Measurements from ENCODE around the gene PPP4C.
"Not testable (repeated sequence)": the region's sequence is repeated elsewhere in the genome, so short reads cannot be mapped to it uniquely, and the experiment has no call there.

The PPP4C gene

GRCh38 chr16:30096862-30097563 lies 21.2 kb downstream of the PPP4C start:
- no peak for DNase-seq (ENCODE audit: low read depth)

- no peak for DNase-seq (ENCODE audit: low read depth)
Observed at GRCh38 chr16:30104090-30104489, 28.3 kb downstream of the PPP4C start.

DNA sequence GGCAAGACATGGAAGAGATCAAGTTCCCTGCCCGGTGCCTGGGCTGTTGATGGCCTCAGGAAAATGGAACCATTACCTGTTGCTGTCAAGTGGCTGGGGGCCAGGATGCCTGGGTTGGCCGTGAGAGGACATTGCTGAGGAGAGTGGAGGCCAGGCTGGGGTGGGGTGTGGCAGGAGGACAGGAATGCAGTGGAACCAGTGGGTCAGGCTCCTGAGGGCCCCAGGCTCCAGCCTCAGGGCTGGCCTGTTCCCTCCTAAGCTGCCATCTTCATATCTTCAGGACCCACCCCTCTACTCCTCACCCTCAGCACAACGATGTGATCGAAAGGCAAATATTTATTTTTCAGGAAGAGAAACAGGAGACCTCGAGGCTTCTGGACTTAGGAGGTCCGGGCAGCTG lies 28.7 kb downstream of the PPP4C start:
- no peak for DNase-seq (ENCODE audit: low read depth)

DNA sequence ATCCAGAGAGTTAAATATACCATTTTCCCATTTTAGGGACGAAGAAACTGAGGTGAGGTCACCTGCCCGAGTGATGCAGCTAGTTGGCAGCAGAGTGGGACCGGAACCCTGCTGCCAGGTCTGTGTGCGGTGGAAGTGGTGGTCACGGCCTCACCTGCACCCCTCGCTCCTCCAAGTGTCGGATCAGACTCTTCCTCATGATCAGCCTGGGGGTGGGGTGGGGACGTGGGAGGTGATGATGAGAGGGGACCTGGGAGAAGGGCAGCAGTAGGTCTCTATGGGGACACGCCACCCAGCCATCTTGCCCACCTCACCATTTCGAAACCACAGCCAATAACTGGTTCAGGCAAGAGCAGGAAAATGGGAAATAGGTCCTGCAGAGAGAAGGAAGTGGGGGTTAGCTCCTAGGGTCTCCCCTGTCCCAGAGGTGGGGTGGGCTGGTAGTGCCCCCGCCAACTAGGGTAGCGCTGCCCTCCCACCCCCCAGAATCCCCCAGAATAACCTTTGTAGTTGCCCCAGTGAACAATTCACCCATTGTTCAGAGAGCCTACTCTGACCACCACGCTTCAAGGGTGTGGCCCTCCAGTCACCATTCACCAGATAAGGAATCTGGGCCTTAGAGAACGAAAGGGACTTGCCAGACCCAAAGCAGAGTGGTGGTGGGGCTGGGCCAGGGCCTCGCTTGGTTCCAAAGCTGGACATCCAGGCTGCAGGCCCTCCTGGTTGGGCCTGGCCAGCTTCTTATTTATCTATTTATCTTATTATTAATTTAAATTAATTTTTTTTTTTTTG lies 32.5 kb downstream of the PPP4C start:
- no peak for DNase-seq (ENCODE audit: low read depth)

DNA sequence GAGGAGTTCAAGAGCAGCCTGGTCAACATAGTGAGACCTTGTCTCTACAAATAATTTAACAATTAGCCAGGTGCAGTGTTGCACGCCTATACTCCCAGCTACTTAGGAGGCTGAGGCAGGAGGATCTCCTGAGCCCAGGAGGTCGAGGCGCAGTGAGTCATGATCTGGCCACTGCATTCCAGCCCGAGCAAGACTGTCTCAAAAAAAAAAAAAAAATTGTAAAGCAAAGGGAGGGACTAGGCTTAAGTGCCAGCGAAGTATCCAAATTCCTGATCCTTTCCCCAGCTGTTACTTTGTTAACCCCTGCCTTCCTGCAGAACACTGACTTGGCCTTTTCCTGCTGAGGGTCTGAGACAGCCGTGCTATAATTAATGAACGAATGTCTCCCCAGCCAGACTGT lies 34.9 kb downstream of the PPP4C start:
- no peak for DNase-seq (ENCODE audit: low read depth)

GRCh38 chr16:30112197-30113030 lies 36.6 kb downstream of the PPP4C start:
- peak; percentile 43 for DNase-seq (ENCODE audit: low read depth)

- DNase-seq (ENCODE audit: low read depth) = no peak
Observed at GRCh38 chr16:30113031-30113710, 37.4 kb downstream of the PPP4C start, which contains the start of gene GDPD3. GDPD3 (minus strand) TSS chr16:30113537; CDS start chr16:30113478, 59 bp downstream.

DNA sequence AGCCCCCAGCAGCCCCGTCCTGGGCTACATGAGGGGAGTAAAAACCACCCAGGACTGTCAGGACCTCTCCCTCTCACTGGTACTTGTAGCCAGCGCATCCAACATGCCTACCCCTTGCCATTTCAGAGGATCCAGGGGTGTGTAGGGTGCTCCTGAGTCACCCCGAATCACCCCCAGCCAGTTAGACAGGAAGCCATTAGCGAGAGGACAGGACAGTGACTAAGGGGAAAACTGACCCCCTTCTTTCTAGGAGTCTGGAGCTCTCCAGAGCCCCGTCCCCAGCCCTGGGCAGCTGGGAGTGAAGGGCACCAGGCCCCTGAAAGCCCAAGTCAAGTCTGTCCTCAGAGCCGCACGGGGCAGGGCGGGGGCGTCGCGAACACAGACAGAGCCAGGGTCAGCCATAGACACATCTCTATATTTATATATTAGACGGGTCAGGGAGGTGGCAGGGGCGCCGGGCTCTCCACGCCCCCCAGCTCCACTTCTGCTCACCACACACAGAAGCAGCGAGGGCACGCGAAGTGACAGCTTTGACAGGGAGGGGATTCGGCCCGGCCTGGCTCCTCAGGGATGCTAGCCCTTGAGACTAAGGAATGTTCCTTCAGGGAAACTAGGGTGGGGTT lies 38.0 kb downstream of the PPP4C start:
- DNase-seq (ENCODE audit: low read depth) = no peak

GRCh38 chr16:30114411-30114810 lies 38.6 kb downstream of the PPP4C start:
- no peak for DNase-seq (ENCODE audit: low read depth)

DNA sequence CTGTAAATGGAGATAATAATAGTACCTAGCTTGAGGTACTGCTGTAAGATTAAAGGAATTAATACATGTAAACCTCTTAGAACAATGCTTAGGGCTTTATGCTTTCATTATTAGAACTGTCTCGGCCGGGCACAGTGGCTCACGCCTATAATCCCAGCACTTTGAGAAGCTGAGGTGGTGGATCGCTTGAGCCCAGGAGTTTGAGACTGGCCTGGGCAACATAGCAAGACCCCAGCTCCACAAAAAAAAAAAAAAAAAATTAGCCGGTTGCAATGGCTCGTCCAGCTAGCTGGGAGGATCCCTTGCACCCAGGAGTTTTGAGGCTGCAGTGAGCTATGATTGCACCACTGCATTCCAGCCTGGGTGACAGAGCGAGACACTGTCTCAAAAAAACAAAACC lies 39.0 kb downstream of the PPP4C start:
- DNase-seq (ENCODE audit: low read depth) = not testable (repeated sequence)

DNA sequence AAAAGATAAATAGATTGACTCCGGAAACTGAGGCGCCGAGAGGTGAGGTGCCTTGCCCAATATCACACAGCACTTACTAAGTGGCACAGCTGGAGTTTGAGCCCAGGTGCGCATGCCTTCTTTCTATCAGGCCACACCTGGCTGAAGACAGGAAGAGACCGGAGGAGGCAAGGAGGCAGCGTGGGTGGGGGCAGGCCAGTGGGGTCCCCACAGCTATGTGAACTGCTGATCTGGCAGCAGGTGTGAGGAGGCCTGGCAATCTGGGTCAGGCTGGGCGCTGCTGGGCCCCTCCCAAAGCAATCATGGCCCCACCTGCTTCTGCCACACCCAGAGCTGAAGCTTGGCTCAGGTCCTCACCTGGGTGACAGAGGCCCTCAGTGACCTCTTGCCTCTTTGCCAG lies 39.4 kb downstream of the PPP4C start:
- DNase-seq (ENCODE audit: low read depth) = no peak

- no peak for DNase-seq (ENCODE audit: low read depth)
Observed at GRCh38 chr16:30116291-30117207, 40.8 kb downstream of the PPP4C start.

GRCh38 chr16:30117768-30118167 lies 42.0 kb downstream of the PPP4C start:
- no peak for DNase-seq (ENCODE audit: low read depth)

GRCh38 chr16:30119428-30119827 lies 43.6 kb downstream of the PPP4C start:
- DNase-seq (ENCODE audit: low read depth) = no peak

GRCh38 chr16:30120340-30121105 lies 44.7 kb downstream of the PPP4C start:
- no peak for DNase-seq (ENCODE audit: low read depth)

DNA sequence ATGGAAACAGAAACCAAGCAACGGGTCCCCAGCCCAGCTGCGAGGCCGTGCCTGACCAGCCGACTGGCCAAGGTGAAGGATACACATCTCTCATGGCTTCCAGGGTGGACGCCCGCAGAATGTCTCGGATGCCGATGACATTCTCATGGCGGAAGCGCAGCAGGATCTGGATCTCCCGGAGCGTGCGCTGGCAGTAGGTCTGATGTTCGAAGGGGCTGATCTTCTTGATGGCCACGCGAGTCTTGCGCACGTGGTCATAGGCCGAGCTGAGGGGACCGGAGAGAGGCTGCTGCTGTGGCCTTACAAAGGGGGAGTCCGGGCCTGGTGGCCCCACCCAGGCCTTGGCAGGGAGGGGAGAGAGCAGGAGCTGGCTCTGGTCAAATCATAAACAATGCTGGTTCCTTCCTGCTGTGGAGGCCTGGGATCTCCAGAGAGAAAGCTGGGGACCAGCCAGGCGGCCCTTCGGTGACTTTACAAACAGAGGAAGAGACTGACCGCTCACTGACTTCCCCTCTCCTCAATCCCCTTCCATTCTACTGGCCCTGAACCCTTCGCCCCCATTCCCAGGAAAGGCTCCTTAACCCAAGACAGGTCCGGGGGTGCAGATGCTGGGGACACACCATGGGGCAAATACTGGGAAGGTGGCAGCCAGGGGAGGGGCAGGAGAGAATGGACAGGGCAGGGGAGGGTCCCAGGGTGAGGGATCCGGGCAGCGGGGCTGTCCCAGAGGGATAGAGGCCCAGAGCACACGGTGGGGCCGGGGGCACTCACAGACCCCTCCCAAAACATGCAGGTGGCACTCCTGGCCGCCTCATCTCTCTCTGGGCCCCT lies 46.2 kb downstream of the PPP4C start:
- no peak for DNase-seq (ENCODE audit: low read depth)

- no peak for DNase-seq (ENCODE audit: low read depth)
Observed at GRCh38 chr16:30122604-30123160, 46.9 kb downstream of the PPP4C start.

DNA sequence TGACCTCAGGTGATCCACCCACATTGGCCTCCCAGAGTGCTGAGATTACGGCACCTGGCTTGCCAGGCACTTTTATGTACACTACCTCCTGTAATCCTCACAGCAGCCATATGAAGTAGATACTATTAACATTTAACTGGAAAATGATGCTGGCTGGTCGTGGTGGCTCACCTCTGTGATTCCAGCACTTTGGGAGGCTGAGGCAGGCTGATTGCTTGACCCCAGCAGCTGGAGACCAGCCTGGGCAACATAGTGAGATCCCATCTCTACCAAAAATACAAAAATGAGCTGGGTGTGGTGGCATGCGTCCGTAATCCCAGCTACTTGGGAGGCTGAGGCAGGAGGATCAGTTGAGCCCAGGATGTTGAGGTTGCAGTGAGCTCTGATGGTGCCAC lies 49.2 kb downstream of the PPP4C start:
- DNase-seq (ENCODE audit: low read depth) = no peak
